ENCODE measurements around the gene SNAPC2.
"Not testable (repeated sequence)": the region's sequence is repeated elsewhere in the genome, so short reads cannot be mapped to it uniquely, and the experiment has no call there.

SNAPC2 gene

DNA sequence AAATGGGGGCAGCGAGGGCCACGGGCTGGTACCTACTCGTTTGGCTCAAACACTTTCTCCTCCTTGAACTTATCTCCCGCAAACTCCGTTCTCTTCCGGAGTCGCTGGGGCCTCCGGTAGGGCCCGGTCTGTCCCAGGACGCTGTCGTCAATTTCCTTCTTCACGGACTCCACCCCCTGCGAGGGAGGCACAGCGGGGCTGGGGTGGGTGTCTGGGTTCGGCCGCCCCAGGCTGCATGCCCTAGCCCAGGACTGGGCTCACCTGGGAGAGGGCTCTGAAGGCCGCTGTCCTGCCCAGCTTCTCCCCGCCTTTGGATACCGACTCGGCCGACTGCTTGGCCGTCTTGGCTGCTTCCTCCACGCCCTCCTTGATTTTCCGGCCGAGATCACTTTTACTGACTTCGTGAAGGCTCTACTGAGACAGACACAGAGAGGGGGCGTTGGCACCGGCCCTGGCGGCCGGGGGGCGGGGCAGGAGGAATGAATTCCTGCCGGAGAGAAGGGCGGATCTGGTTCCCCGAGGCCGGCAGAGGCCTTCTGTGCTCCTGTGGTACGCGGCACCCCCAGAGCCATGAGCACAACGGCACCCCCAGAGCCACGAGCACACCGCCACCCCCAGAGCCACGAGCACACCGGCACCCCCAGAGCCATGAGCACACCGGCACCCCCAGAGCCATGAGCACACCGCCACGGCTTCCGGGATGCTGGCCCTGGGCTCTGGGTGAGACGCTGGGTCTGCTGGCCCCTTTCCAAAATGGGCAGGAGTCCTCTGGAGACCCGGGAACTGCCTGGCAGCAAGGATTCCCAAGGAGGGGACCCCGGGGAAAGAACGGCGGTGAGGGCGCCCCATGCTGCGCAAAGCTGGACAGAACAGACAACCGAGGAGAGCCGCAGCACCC, 13.9 kb downstream of the SNAPC2 start:
- no peak for DNase-seq (ENCODE audit: low read depth in 2 of 2)

DNA sequence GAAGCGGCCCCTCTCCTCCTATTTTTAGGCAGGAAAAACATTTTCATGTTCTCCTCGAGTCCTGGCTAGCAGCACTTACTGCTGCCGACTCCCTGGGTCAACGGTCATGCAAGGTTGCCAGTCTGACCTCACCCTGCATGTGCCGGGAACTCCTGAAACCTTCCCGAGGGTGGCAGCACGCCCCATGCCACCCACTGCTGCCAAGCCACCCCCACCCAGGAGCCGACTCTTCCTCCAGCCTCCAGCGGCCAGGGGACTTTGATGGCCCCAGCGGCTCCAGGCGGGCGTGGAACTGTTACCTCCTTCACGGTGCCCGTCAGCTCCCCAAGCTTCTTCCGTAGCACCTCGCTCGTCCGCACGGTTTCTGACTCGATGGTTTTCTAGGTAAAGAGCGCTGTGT, 14.6 kb downstream of the SNAPC2 start:
- no peak for DNase-seq (ENCODE audit: low read depth in 2 of 2)

DNA sequence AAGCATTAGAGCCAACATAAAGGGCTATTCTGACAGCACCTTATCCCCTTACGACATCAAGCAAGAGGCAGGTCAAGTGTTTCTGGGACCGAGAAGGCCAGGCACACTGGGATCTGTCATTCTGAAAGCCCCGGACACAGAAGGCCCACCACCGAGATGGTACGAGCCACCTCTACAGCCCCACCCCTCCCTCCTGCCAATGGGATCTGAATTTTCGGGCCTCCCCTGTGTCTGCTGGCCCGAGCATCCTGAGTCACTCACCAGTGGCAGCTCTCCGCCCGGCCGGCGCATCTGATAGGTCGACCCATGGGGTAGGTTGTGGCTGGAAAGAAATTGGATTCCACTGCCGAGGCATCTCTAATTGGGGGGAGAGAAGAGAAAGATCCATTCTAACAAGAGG, 20.7 kb downstream of the SNAPC2 start:
- DNase-seq (ENCODE audit: low read depth in 2 of 2), result no peak

DNA sequence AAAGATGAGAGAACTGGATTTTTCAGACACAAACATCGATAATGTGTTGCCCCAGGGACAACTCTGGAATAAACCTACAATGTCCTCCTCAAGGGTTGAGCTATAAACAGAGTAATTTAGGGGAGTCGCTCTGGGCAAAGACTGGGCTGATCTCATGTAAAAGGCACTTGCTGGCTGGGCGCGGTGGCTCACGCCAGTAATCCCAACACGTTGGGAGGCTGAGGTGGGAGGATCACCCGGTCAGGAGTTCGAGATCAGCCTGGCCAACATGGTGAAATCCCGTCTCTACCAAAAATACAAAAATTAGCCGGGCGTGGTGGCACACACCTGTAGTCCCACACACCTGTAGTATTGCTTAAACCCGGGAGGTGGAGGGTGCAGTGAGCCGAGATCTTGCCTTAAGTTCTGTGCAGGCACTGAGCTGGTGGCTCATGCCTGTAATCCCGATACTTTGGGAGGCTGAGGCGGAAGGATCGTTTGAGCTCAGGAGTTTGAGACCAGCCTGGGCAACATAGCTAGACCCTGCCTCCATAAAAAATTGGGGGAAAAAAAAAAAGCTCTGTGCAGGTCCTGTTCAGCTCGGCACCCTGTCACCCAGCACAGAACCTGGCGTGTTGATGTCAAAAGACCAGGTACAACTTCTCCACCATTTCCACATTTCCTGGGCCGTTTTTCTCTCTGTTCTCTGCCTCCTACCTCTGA, 21.9 kb downstream of the SNAPC2 start:
- no peak for DNase-seq (ENCODE audit: low read depth in 2 of 2)

DNA sequence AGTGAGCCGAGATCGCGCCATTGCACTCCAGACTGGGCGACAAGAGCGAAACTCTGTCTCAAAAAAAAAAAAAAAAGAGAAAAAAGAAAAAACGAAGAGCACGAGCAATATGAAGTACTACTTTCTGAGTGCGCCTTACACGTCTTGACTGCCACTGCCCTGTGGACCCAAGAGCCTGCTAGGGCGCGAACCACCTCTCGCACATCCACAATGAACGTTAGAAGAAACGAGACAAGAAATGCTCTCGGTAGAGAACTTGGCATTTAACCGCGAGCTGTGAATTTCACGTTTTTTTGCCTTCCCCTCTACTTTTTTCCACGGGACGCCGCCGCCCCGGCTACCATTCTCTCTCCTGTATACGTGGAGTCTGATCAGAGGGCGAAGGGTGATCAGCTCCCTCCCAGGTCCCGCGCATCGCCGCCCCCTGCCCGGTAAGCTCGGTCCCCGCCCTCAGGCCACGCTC, 22.9 kb downstream of the SNAPC2 start:
- DNase-seq (ENCODE audit: low read depth in 2 of 2), result no peak

DNA sequence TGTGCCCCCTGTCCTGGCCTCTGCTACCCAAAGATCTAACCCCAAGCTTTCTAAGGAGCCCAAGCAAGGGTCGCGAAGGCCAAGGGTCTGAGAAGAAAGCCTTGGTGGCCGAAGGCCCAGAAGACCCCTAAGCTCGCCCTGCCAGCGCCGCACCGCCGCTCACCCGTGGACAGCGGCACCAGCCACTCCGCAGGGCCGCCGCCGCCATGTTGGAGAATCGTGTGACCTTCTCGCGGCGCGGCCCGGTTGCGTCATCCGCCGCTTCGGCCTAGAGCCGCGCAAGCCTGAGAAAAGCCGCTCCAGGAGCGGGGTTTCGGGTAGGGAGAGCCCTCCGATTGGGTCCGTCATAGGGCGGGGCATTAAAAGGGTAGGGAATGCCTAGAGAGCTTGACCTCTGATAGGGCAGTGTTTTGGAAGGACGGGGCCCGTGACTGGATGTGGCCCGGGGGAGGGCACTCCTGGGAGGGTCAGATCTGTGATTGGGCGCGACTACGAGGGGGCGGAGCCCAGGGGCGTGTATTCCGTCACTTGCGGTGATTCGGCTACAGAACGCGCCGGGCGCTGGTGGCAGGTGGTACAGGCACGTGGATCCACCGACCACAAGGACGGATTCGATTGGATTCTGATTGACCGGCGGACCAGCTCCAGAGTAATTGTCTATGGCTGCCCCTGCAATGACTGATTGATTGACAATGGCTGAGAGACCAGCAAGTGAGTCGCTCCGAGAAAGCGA, 23.5 kb downstream of the SNAPC2 start, which contains the start of gene TIMM44:
Gene TIMM44, minus strand, starts transcription at position 223 of the 733 bp plus-strand sequence. Its CDS starts 15 bp downstream, at position 208.
- DNase-seq (ENCODE audit: low read depth in 2 of 2), result peak; percentile 97 to 99

DNA sequence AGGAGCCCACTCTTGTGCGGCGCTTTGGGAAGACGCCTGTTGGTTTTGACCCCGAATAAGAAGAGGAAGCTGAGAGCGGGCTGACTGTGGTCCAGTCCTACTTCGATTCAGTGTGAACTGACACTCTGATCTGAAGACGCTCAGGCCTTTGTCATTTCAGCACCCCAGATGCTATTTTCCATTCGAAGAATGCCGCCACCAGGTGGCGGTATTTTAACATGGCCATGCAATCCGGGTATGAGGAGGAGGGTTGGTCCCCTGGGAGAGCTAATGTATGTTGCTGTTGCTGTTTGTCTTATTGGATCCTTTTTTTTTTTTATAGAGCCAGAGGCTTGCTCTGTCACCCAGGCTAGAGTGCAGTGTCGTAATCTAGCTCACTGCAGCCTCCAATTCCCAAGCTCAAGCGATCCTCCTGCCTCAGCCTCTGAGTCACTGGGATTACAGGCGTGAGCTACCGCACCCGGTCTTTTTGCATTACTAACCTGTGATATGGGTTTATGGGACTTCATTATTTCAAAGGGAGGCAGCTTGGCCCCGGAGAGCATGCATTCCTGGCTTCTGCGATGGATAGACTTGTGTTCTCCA, 24.1 kb downstream of the SNAPC2 start:
- DNase-seq (ENCODE audit: low read depth in 2 of 2), result peak; percentile 69 to 83

DNA sequence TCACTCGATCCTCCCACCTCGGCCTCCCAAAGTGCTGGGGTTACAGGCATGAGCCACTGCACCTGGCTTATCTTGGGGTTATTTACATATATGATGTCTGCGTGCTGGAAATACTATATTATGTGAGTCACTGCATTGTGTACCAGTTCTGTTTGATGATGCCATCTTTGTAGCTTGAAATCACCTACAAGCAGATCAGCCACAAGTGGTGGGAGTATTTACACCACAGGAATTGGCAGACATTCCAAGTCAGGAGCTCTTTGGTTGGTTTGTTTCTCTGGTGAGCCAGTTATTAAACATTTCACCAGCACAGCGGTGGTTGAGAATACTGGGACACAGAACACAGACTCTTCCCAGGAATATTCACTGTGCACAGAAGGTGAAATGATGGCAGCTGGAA, 27.8 kb downstream of the SNAPC2 start:
- no peak for DNase-seq (ENCODE audit: low read depth in 2 of 2)

DNA sequence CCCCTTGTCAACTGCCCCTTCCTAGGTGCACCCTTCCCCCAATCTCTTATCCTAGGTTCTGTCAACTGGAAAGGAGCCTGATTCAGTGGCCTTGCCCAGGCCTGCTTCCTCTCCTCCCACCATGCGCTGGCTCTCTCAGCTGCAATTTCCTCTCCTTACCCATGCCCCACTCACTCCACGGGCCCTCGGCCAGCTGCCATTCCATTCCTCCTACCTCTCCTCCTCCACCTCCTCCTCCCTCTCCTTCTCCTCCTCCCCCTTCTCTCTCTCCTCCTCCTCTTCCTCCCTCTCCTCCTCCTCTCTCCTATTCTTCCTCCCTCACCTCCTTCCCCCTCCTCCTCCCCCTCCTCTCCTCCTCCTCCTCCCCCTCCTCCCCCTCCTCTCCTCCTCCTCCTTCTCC, 32.9 kb downstream of the SNAPC2 start:
- no peak for DNase-seq (ENCODE audit: low read depth in 2 of 2)

DNA sequence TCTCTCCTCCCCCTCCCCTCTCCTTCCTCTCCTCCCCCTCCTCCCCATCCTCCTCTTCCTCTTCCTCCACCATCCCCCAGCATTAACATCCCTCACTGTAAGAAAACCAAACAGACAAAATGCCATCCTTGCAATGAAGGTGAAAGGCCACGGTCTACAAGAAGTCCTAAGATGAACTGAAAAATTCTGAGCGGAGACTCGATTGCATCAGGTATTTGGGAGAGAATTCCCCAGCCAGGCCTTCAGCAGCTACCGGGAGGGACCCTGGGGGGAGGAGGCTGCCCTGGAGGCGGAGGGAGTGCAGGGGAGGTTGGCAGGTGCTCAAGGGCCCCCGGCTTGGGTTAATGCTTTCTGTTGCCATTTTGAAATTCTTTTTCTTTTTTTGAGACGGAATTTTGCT, 33.4 kb downstream of the SNAPC2 start:
- DNase-seq (ENCODE audit: low read depth in 2 of 2), result no peak

DNA sequence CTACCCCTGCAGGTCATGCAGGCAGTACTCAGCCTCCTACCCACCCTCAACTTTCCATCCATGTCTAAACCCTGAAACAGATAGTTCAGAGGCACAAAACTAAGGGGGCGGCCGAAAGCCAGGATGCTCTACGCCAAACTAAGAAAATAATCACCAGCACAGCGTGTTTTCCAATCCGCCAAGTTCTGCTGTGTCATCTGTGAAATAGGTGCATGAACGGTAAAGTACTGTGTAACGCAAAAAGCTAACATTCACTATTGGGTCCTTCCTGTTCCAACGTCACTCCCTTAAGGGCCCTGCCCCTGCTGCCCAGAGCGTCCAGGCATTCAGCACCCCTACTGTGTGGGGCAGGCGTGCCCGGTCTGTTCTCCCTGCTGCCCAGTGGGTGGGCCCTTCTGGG, 35.6 kb downstream of the SNAPC2 start:
- DNase-seq (ENCODE audit: low read depth in 2 of 2), result no peak

DNA sequence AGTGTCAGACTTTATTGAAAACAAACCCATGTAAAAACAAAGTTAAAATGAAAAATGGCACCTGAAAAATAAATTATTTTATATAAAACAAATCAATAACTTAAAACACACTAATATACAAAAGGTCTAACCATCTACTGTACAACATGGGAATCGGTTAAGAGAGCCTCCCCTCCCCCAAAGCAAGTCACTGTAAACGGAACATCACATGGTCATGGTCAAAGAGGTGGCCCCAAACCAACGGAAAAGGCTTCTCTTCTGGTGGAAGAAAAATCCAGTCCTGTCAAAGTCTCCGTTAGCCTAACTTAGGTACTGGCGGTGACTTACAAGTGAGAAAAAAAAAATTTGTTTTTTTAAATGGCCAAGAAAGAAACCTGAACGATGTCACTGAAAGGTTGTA, 39.1 kb downstream of the SNAPC2 start:
- DNase-seq (ENCODE audit: low read depth in 2 of 2), result no peak

DNA sequence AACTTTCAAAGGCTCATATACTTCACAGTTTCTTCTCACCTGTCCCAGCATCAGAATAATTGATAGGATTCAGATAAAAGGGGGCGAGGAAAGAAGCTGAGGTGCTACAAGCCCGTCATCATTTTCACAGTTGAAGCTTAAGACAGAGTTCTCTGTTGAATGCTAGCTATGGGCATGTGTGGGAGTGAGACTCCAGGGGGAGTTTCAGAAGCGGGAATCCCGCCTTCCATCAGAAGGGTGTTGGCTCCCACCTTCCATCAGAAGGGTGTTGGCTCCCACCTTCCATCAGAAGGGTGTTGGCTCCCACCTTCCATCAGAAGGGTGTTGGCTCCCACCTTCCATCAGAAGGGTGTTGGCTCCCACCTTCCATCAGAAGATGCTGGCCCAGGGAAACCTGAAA, 40.9 kb downstream of the SNAPC2 start:
- not testable (repeated sequence) for DNase-seq (ENCODE audit: low read depth in 2 of 2)

DNA sequence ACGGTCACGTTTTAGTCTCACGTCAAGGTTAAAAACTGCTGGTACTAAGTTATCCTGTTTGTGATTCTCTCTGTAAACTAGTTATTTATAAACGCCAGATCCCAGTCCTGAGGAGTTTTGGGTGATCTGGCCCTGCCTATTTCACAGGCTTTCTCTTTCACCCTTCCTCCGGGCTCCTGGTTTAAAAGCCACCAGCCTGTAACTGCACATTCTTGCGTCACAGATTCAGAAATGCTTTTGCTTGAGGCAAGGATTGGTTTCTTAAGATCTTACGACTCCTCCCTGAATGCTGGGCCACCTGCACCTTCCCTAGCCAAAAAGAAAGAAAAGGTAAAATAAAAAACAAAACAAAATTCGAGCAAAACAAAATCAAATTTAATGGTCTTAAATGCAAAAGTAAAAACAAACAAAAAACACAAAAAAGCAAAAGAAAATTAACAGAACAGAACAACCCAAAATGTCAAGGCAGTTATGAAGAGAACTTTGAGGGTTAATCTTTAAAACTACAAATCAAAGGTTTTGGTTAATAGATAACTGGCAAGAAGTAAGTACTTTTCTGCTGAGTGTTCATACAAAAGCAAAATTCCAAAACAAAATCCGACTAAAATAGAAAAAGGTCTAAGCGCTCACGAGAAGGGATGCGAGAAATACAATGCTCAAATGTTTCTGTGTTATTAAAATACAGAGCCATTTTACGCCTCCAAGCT, 41.9 kb downstream of the SNAPC2 start:
- no peak for DNase-seq (ENCODE audit: low read depth in 2 of 2)

DNA sequence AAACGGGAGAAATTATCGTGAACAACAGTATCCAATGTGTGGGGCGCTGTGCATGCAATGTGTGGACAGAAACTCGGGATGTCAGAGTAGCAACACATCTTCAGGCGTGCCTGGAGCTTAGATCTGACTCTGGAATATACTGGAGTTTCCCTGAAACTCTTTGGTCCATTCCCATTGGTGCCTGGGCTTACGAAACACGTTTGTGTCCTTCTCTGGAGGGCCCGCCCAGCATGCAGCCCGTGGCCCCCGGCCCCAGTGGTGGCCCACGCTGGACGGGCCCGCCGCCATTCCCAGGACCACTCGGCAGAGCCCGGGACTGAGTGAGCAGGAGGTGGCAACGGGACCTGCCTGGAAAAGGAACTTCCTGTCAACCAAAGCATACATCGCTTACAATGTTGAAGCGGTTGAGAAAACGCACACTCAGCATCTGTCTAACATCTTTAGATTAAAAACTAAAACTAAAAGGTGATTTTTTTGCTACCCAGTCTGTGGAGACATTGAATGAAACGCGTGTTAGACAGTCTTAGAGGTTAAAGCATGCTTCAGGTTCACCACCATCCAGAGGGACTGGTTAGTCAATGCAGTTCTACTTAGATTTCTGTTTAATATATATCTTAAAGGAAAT, 42.6 kb downstream of the SNAPC2 start:
- DNase-seq (ENCODE audit: low read depth in 2 of 2), result no peak

DNA sequence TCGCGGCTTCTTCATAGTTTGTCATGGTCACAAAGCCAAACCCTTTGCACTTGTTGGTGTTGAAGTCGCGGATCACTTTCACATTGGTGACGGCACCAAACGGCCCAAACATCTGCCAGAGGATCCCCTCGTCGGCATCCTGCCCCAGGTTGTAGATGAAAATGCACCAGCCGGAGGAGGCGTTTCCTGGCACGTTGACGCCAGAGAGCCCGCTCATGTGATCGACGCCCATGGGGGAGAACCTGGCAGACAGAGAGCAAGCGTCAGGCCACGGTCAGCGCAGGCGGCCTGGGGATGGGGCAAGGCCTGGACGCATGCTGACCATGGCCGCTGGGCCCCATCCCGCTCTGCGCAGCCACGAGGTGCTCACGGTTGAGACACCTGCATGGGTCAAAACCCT, 43.4 kb downstream of the SNAPC2 start:
- DNase-seq (ENCODE audit: low read depth in 2 of 2), result no peak

DNA sequence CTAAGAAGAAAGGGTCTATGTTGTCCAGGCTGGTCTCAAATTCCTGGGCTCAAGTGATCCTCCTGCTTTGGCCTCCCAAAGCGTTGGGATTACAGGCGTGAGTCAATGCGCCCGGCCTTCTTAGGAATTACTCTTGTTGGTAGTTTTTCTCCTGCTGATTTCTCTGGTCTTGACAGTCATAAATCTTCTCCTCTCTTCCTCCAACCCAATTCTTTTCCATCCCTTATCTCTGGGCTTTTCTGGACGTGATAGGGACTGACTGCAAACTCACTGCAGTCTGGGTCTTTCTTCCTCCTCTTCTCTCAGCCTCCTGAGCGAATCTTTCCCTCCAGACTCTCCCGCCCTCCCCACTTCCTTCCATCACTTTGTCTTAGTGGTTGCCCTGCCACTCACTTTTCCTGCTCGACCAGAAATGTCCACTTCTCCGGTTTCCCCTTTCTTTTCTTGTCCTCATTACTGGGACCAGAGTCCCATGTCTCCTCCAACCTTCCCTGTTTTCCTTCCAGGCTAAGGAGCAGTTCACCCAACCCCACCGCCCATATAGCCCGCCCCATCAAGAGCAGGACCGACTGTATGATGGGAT, 45.2 kb downstream of the SNAPC2 start:
- no peak for DNase-seq (ENCODE audit: low read depth in 2 of 2)

DNA sequence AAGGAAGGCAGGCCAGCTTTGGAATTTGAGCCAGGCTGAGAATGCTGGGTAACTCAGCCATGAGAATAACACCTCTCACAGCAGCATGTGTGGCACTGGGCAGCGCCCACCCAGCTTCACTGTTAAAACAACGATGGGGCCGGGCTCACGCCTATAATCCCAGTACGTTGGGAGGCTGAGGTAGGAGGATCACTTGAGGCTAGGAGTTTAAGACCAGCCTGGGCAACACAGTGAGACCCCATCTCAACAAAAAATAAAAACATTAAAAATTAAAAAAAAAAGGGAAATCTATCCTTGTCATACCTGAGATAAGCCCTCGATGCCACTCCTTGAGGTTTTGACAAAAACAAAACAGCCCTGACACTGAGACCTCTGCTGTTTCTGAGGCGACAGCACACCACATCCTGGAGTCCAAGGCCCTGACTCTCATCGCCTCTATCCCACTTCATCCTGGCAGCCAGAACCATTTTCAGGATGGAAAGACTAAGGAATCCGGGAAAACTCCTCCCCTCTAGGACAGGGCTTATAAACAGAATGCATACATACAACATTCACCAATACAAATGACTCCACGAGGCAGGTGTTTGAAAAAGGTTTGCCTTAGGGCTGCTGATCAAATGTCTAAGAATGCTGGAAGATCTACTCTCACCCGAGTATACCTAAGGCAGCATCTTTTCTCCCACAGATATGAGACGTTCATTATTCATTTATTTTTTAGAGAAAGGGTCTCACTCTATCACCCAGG, 46.0 kb downstream of the SNAPC2 start:
- no peak for DNase-seq (ENCODE audit: low read depth in 2 of 2)

DNA sequence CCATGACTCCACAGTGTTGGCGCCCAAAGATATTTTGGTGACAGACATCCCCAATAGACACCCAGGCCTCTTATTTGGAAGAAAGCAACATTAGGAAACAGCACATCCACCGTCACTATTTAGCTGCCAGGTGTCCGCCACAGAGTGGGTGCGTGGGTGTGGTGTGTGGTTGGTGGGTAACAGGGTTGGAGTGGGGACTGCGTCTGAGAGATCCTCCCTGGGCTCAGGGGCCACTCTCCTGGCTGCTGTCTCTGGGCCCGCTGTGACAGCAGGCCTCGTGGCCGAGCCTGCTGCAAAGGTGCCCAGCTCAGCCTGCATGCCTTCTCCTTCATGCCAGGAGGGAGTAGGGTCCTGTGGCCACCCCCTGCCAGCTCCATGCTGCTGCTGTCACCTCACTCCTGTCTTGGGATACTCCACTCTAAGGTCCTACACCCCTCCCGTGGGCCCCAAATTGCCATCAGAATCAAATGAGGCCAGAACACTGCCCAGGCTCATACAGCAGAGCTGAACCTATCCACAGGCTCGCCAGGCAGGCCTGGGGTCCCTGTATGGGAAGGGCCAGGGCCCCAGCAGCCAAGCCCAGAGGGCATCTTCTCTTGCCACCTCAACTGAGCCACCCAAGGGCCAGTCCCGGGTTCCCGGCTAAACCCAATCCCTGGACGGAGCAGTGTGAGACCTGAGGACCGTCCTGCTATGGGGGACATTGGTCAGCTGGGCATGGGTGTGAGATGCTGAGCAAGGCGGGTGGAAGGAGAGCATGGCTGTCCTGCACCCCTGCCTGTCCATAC, 48.1 kb downstream of the SNAPC2 start:
- DNase-seq (ENCODE audit: low read depth in 2 of 2), result no peak
